ENCODE measurements around the gene ADK.

The ADK gene

GRCh38 chr10:74602576-74602975 is 451.6 kb downstream of the ADK start:
- no peak for DNase-seq (ENCODE audit: low spot score)
- H3K27ac ChIP-seq = no peak overlapping the region
- no peak for TF ChIP-seq CTCF (IDR thresholded peaks at IDR 0.05)
- no peak overlapping the region for H3K4me3 ChIP-seq

- TF ChIP-seq CTCF (IDR thresholded peaks at IDR 0.05) = no peak
- Histone ChIP-seq H3K27ac (no peak overlapping the region), H3K4me3 (no peak overlapping the region)
- DNase-seq (ENCODE audit: low spot score) = no peak
These were observed 459.3 kb downstream of the ADK start for GRCh38 chr10:74610299-74610698.

GRCh38 chr10:74612195-74612594 is 461.2 kb downstream of the ADK start:
- TF ChIP-seq CTCF (IDR thresholded peaks at IDR 0.05) = no peak
- no peak for DNase-seq (ENCODE audit: low spot score)
- Histone ChIP-seq H3K27ac (no peak overlapping the region), H3K4me3 (no peak overlapping the region)

- no peak for TF ChIP-seq CTCF (IDR thresholded peaks at IDR 0.05)
These were observed 469.6 kb downstream of the ADK start for GRCh38 chr10:74620626-74621025.

GRCh38 chr10:74623786-74624185 is 472.8 kb downstream of the ADK start:
- no peak overlapping the region for H3K4me3 ChIP-seq
- no peak for TF ChIP-seq CTCF (IDR thresholded peaks at IDR 0.05)
- no peak overlapping the region for H3K27ac ChIP-seq
- no peak for DNase-seq (ENCODE audit: low spot score)

More at GRCh38 chr10:74620626-74621025, 469.6 kb downstream of the ADK start:
- Histone ChIP-seq H3K4me3 (no peak overlapping the region), H3K27ac (no peak overlapping the region)
- DNase-seq (ENCODE audit: low spot score) = no peak

- DNase-seq (ENCODE audit: low spot score) = no peak
- TF ChIP-seq CTCF (IDR thresholded peaks at IDR 0.05) = no peak
- Histone ChIP-seq H3K27ac (no peak overlapping the region), H3K4me3 (no peak overlapping the region)
These were observed 473.5 kb downstream of the ADK start for GRCh38 chr10:74624501-74624900.

- Histone ChIP-seq H3K4me3 (no peak overlapping the region), H3K27ac (no peak overlapping the region)
- no peak for TF ChIP-seq CTCF (IDR thresholded peaks at IDR 0.05)
- DNase-seq (ENCODE audit: low spot score) = no peak
These were observed 477.1 kb downstream of the ADK start for GRCh38 chr10:74628136-74628535.

Measured in coronary artery (tissue), 2 donors.